NCI-H526 (cell line): ENCODE results near the gene GSTM1.
"Not testable (repeated sequence)": the region's sequence is repeated elsewhere in the genome, so short reads cannot be mapped to it uniquely, and the experiment has no call there.

ENCODE experiments used
- DNase-seq, 2 experiments: peaks; one replicate each; lab custom pipeline; 2025; lab: John Stamatoyannopoulos, UW

Gene GSTM1

GRCh38 chr1:109659997-109660690 is 27.5 kb upstream of the GSTM1 start:
- DNase-seq = peak; percentile 70 to 94

DNA sequence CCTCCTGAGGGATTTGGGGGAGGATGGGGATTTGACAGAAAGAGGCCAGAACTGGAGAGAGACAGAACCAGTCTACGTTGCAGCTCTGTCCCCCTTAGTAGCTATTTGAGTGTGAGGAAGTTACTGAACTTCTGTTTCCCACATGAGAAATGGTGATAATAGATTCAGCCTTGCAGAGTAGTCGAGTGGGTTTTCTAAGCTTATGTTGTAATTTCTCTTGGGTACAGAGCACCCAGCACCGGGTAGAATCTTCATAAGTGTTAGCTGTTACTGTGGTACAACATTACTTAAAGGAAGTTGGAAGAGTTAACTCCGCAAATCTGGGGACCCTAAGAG is 27.0 kb upstream of the GSTM1 start:
- not testable (repeated sequence) for DNase-seq

DNA sequence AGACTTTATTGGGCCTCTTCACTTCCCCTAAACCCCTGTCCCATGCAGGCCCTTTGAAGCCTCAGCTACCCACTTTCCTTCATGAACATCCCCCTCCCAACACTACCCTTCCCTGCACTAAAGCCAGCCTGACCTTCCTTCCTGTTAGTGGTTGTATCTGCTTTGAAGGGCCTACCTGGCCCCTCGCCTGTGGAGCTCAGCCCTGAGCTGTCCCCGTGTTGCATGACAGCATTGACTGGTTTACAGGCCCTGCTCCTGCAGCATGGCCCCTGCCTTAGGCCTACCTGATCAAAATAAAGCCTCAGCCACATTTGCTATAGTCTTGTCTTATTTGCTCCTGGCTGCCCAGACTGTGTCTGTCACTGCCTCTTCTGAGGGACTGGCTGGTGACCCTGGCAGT is 26.2 kb upstream of the GSTM1 start:
- no peak for DNase-seq

- DNase-seq = no peak
These were observed 22.9 kb upstream of the GSTM1 start for GRCh38 chr1:109664671-109665070.

GRCh38 chr1:109667452-109668122 is 20.0 kb upstream of the GSTM1 start, which contains the start of gene GSTM2:
Gene GSTM2, plus strand, starts transcription at chr1:109668057. Its CDS starts 59 bp downstream, at chr1:109668116.
- peak; percentile 83 to 96 for DNase-seq

- DNase-seq = peak in 1 of 2 experiments; percentile 47
These were observed 19.4 kb upstream of the GSTM1 start for GRCh38 chr1:109668123-109668775.

- no peak for DNase-seq
These were observed 18.2 kb upstream of the GSTM1 start for GRCh38 chr1:109669246-109669948.

- DNase-seq = not testable (repeated sequence)
These were observed 17.7 kb upstream of the GSTM1 start for GRCh38 chr1:109669949-109670302.

- DNase-seq = no peak
These were observed 16.6 kb upstream of the GSTM1 start for GRCh38 chr1:109671067-109671466.

DNA sequence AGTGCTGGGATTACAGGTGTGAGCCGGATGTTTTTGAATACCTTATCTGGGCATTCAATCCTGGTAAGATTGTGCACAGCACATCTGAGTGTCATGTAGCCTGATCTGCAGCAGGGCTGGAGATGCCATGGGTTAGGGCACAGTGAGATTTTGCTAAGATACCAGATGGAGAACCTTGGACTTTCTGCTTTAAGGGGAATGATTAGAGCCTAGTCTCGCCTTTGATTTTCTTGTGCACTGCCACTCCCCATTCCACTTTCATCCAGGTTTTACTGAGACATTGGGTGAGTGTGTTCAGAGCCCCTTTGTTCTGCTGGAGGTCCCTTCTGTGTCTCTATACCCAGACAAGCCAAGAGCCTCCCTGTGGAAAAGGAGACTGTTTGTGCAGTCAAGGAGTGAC is 13.8 kb upstream of the GSTM1 start:
- not testable (repeated sequence) for DNase-seq

GRCh38 chr1:109676683-109677381 is 10.8 kb upstream of the GSTM1 start:
- DNase-seq = not testable (repeated sequence)

GRCh38 chr1:109677459-109677858 is 10.2 kb upstream of the GSTM1 start:
- DNase-seq = no peak

DNA sequence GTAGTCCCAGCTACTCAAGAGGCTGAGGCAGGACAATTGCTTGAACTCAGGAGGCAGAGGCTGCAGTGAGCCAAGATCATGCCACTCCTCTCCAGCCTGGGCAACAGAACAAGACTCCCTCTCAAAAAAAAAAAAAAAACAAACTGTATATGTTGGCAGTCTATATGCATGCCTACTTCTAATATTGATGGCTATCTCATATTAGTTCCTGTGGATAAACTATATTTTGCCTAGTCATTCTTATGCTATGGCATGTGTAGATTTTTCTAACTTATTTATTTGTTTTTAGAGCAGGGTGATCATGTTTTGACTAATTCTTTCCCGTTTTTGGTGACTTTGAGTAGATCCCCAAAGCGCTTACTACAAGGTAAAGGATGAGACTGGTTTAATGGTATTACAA is 9.0 kb upstream of the GSTM1 start:
- DNase-seq = not testable (repeated sequence)

GRCh38 chr1:109684777-109685176 is 2.8 kb upstream of the GSTM1 start:
- DNase-seq = not testable (repeated sequence)

DNA sequence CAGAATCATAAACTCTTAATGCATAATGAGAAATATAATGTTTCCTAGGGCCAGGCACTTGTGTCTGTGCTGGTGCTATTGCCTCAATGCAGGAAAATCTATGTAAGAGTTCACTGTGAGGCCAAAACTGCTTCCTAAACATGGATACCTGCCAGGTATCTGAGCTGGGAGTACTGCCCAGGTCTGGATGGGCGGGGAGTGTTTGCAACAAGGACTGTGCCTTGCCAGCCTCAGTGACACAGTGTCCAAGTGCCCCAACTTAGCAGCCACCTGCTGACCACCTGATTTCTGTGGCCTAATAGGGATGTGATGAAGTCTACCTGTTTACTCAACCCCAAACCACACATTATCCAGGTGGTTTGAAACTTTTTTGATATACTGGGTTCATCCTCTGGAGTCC is 2.2 kb upstream of the GSTM1 start:
- not testable (repeated sequence) for DNase-seq

- DNase-seq = not testable (repeated sequence)
These were observed 1.7 kb upstream of the GSTM1 start for GRCh38 chr1:109685890-109686289.

- not testable (repeated sequence) for DNase-seq
These were observed 508 bp upstream of the GSTM1 start for GRCh38 chr1:109687109-109687508.

- DNase-seq = no peak
These were observed 2.3 kb downstream of the GSTM1 start for GRCh38 chr1:109689844-109690405.

- DNase-seq = no peak
These were observed 4.1 kb downstream of the GSTM1 start for GRCh38 chr1:109691759-109692158.

DNA sequence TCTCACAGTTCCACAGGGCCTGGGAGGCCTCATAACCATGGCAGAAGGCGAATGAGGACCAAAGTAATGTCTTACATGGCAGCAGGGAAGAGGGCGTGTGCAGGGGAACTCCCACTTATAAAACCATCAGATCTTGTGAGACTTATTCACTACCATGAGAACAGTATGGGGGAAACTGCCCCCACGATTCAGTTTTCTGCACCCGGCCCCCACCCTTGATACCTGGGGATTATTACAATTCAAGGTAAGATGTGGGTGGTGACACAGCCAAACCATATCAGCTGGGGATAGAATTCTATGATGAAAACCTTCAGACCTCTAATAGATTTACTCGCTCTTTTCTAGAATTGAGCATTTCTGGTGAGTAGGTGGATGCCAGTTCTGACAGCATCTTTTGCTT is 6.8 kb downstream of the GSTM1 start:
- not testable (repeated sequence) for DNase-seq

- DNase-seq = not testable (repeated sequence)
These were observed 7.5 kb downstream of the GSTM1 start for GRCh38 chr1:109695138-109695537.

DNA sequence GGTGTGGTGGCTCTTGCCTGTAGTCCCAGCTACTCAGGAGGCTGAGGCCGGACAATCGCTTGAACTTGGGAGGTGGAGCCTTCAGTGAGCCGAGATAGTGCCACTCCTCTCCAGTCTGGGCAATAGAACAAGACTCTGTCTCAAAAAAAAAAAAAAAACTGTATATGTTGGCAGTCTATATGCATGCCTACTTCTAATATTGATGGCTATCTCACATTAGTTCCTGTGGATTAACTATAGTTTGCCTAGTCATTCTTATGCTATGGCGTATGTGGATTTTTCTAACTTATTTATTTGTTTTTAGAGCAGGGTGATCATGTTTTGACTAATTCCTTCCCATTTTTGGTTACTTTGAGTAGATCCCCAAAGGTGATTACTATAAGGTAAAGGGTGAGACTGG is 9.4 kb downstream of the GSTM1 start:
- DNase-seq = no peak
